OCI-LY1 (cell line): ENCODE results near the gene CEMP1.

Experiments used
- EZH2 ChIP-seq: fragments of 200-600 bp; sonication (generic), shearing (Covaris generic); IDR thresholded peaks from 2 replicates; pipeline ENCODE4 v1.8.0; 2017; ENCODE audit warnings: borderline replicate concordance, mixed run types, mild to moderate bottlenecking, antibody characterized with exemption, low read length, moderate library complexity, mixed read lengths
- TF ChIP-seq, protein P1 (sequence below): fragments of 200-600 bp; sonication (generic), shearing (Covaris generic); IDR thresholded peaks from 2 replicates; pipeline ENCODE4 v1.5.1; 2017; ENCODE audit warnings: mild to moderate bottlenecking, antibody characterized with exemption, low read length, moderate library complexity, mixed read lengths

DNA sequence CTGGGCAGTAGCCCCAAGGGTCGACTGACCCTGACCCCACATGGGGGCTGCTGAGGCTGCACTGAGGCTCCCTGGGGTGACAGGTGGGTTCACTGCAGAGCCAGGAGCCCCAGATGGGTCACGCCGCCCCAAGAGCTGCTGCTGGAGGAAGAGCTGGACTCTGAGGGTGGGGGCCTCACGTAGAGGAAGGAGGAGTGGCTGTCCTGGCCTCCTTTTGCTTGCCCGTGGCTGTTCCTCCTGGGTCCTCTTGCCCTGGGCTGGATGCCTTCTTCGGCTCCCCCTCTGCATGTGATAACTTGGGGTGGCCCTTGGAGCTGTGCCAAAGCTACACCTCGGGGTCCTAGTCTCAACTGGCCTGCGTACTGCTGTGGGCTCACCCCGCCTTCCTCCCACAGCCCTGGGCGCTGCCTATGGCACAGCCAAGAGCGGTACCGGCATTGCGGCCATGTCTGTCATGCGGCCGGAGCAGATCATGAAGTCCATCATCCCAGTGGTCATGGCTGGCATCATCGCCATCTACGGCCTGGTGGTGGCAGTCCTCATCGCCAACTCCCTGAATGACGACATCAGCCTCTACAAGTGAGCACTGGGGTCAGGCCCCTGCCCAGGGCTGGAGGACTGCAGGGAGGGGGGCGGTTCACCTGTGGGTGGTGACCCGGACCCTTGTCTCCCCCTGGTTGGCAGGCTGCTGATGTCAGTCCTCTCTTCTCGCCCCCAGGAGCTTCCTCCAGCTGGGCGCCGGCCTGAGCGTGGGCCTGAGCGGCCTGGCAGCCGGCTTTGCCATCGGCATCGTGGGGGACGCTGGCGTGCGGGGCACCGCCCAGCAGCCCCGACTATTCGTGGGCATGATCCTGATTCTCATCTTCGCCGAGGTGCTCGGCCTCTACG is 12.1 kb downstream of the CEMP1 start:
- TF ChIP-seq, protein P1, sequence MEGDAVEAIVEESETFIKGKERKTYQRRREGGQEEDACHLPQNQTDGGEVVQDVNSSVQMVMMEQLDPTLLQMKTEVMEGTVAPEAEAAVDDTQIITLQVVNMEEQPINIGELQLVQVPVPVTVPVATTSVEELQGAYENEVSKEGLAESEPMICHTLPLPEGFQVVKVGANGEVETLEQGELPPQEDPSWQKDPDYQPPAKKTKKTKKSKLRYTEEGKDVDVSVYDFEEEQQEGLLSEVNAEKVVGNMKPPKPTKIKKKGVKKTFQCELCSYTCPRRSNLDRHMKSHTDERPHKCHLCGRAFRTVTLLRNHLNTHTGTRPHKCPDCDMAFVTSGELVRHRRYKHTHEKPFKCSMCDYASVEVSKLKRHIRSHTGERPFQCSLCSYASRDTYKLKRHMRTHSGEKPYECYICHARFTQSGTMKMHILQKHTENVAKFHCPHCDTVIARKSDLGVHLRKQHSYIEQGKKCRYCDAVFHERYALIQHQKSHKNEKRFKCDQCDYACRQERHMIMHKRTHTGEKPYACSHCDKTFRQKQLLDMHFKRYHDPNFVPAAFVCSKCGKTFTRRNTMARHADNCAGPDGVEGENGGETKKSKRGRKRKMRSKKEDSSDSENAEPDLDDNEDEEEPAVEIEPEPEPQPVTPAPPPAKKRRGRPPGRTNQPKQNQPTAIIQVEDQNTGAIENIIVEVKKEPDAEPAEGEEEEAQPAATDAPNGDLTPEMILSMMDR, result no peak
- no peak for TF ChIP-seq EZH2
